HG02571 (cell line): ENCODE data around the gene CLIP1.
"Not testable (repeated sequence)": the region's sequence is repeated elsewhere in the genome, so short reads cannot be mapped to it uniquely, and the experiment has no call there.

Source experiments
- ATAC-seq: cut with Tn5 transposase; IDR thresholded peaks from one replicate; pipeline ENCODE4 v1.9.1; 2021; ENCODE audit warnings: mild to moderate bottlenecking, moderate library complexity; ENCODE audit not compliant: unreplicated experiment

The CLIP1 gene

DNA sequence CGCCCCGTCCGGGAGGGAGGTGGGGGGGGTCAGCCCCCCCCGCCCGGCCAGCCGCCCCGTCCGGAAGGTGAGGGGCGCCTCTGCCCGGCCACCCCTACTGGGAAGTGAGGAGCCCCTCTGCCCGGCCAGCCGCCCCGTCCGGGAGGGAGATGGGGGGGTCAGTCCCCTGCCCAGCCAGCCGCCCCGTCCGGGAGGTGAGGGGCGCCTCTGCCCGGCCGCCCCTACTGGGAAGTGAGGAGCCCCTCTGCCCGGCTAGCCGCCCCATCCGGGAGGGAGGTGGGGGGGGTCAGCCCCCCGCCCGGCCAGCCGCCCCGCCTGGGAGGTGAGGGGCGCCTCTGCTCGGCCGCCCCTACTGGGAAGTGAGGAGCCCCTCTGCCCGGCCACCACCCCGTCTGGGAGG, 64.9 kb downstream of the CLIP1 start:
- ATAC-seq = not testable (repeated sequence)

DNA sequence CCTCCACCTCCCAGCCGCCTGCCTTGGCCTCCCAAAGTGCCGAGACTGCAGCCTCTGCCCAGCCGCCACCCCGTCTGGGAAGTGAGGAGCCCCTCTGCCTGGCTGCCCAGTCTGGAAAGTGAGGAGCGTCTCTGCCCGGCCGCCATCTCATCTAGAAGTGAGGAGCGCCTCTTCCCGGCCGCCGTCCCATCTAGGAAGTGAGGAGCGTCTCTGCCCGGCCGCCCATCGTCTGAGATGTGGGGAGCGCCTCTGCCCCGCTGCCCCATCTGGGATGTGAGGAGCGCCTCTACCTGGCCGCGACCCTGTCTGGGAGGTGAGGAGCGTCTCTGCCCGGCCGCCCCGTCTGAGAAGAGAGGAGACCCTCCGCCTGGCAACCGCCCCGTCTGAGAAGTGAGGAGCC, 65.5 kb downstream of the CLIP1 start:
- ATAC-seq = not testable (repeated sequence)

DNA sequence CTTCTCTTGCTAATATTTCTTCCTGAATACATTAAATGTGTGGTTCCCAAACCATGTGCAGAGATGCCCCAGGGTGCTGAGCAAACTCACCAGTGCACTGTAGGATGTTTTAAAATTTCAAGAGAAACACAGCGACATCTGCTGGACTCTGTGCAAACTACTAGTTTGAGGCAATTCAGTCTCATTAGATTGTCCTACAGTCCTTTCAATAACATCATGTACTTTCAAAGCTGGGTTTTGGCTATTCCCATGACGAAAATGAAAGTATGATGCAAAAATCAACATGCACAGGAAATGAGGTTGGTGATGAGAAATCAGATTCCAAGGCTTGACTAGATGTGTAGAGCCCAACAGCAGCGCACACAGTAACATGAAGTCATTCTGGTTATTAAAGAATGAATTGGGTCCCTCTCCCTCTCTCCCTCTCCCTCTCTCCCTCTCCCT, 66.3 kb downstream of the CLIP1 start:
- no peak for ATAC-seq

DNA sequence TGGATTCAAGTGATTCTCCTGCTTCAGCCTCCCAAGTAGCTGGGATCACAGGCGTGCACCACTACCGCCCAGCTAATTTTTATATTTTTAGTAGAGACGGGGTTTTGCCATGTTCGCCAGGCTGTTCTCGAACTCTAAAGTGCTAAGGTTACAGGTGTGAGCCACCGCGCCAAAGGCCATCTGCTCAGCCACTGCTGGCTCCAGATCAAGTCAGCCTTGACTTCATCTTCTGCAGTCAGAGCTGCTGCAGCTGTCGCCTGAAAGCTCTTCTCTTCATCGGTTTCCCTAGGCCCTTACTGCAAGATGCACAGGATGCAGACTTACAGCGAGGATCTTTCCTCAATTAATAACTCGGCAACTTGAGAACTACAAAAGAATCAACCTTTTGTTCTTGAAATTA, 66.8 kb downstream of the CLIP1 start:
- no peak for ATAC-seq

DNA sequence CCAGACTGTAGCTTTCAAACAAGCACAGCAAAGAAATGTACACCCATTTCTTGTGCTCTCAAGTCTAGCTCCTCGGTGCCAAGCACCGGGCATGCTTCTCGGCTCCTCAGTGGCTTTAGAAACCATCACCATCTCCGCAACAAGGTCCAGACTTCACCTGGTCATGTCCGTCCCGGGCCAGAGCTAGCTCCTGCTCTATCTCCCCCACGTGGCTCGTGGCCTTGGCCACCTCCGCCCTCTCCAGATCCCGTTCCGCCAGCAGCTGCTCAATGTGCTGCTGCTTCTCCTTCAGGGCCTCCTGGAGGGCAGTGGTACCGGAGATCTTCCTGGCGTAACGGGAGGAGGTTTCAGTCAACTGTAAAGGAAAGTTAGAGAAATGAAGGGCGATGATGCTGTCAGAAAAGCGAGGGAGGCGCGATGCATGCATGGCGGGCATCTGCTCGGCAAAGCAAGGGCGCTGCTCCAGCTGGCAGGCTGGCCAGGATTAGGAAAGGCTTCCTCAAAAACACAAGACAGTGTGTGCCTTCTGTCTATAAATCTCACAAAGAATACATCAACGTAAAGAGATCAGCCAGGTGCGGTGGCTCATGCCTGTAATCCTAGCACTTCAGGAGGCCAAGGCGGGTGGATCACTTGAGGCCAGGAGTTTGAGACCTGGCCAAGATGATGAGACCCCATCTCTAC, 67.4 kb downstream of the CLIP1 start:
- no peak for ATAC-seq

DNA sequence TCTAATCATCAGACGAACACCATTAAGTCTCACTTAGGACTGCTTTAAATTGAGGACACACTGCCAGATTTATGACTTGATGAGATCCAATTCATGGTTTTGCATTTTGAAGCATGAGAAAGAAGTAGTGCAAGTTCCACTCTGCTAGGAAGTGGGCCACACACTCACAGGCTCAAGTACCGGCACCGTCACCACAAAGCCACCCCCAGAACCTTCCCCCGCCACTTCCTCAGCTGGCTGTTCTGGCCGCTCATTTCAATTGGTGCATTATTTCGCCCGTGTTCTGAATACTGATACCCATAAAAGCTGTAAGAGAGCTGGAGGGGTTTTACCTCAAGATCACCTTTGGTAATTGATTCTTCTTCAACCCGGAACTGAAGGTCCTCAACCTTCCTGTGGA, 70.1 kb downstream of the CLIP1 start:
- no peak for ATAC-seq

DNA sequence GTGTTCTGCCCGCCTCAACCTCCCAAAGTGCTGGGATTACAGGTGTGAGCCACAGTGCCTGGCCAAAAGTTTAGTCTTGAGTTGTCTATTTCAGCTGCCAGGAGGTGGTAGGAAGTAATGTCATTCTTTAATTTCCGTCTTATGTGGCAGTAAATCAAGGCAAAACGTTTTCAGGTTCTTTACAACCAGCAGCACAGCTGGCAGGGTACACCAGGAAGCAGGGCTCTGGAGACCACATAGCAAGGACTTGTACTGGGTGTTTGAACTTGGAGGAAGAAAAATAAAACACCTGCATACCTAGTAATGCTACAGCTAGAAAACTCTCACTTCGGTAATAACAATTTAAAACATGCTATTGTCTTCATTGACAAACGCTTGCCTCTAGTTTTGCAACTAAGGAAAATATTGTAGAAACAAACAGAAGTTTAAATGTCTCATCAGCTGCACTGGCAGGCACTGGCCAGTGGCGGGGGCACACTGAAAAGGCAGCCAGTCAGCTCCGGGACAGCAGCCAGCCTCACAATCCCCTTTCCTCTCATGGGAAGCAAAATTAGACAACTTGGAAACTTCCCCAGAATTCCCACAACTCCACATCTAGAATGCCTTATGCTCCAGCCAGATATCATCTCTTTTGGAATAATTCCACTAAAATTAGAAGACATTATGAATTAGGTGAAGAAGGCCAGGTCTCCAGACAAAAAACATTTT, 72.2 kb downstream of the CLIP1 start:
- ATAC-seq = no peak

DNA sequence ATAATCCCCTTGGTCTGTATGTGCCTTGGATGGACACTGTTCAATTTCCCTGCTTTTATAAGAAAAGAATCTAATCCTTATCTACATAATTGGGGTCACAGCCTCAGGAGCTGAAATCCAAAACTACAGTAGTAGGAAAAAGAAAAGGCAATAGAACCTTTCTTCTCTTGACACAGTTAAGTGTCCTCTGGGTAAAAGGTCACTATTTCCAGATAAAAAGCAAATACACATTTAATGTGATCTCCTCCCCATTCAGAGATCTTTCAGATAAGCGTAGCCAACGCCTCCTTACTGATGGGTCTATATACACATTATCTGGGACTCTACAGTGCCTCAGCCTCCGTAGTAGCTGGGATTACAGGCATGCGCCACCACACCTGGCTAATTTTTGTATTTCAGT, 73.4 kb downstream of the CLIP1 start:
- no peak for ATAC-seq

DNA sequence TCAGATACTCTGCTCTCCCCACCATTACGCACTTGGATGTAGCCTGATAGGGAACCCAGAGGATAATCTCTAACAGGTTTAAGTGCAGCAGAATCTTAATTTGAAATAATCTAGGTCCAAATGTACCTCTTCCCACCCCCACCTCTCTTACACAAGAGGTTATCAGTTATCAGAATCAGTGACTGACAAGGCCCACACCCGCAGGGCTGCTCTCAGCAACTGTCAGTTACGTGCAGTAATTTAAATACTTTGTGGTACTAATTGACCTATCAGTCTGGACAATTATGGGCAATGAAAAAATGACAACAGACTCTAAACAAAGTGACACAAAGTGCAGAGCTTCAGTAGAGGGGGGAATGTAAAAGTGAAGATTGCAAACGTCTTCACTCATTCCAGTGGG, 74.0 kb downstream of the CLIP1 start:
- ATAC-seq = no peak

DNA sequence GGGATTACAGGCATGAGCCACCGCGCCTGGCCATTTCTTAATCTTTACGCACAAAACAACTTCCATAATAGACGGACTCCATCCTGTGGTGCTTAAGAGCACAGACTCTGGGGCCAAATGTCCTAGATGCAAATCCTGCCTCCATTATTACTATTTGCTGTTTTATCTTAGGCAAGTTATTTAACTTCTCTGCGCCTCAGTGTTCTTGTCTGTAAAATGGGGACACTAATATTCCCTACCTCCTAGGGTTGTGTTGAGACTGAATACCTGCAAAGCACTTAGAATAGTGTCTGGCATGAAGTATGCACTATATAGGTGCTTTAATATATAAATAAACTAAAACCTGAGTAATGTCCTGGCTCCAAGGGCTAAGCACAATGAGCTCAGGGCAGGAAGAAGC, 76.4 kb downstream of the CLIP1 start:
- ATAC-seq = no peak

DNA sequence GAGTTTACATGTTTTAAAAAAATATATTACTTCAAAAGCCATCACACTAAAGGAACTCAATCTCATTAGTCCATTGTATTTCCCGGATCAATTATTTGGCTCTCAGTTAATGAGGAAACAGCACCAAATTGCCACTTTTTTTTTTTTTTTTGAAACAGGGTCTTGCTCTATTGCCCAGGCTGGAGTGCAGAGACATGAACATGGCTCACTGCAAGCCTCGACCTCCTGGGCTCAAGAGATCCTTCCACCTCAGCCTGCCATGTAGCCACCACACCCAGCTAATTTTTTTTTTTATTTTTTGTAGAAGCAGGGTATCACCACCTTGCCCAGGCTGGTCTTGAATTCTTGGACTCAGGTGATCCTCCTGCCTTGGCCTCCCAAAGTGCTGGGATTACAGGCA, 77.4 kb downstream of the CLIP1 start:
- ATAC-seq = no peak

DNA sequence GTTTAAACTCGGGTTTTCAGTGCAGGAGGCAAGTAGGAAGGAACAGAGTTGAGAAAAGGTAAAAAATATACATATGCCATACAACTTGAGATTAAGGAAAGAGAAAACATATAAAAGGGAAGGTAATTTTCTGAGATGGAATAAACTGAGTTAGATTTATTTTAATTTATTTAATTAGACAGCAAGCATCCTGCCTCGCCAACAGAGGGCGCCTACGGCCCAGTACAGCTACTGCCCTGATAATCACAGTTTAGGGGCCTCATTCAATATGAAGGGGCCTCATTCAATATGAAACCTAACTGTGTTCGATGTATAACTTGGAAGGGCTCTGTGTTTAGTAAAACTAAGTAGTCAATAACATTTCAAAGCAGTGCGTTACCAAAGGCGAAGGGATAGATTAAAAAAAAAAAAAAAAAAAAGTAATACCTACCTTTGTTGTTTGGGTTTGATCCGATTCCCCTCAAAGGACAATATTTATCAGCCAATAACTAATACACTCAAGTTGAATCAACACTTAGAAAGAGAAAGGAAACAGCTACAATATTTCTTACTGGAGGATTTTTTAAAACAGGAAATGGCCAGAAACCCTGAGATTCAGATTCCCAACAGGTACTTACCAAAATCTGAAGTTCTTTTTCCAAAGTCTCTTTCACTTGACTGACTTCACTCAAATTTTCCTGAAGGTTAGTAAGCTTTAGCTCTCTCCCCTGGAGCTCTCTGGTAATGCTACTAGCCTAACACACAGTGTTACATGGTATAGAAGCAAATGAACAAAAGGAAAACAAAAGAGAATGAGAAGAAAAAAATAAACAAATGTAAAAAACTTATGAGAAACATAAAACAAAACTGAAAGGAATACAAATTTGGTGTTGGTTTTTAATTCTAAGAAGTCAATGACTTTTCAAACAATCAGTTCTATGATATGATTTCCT, 86.2 kb downstream of the CLIP1 start:
- no peak for ATAC-seq

DNA sequence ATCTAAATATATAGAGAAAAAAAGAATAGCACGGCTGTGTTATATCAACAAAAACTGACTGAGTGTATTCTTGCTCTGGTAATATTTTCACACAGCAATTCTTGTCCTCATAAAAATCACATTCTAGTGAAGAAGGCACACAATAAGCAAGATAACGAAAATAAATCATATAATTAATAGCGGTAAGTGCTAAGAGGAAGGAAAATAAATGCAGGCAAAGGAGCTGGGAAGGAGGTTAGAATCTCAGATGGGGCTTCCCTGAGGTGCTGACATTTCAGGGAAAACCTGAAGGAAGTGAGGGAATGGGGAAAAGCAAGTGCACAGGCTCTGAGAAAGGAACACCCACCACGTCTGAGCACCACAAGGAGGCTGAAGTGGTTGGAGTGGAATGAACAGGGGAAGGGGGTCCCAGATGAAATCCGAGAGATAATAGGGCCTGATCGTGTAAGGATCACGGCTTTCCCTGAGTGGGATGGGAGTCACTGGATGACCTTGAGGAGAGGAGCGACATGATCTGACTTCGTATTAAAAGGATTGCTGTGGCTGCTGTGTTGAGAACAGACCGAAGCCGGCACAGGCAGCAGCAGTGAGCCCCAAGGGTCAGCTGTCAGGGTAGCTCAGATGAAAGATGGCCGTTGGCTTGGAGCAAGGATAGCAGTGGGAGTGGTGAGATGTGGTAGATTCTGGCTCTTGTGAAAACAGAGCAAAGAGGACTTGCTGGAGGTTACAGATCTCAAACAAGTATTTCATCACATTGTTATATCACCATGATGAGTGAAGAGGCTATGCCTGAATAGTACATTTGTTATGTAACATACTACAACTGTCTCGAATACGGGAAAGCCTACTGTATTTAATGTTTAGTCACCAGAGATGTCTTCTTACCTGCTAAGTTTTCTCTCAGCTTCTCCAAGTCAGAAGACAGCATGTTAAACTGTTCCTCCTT, 89.1 kb downstream of the CLIP1 start:
- ATAC-seq = no peak

DNA sequence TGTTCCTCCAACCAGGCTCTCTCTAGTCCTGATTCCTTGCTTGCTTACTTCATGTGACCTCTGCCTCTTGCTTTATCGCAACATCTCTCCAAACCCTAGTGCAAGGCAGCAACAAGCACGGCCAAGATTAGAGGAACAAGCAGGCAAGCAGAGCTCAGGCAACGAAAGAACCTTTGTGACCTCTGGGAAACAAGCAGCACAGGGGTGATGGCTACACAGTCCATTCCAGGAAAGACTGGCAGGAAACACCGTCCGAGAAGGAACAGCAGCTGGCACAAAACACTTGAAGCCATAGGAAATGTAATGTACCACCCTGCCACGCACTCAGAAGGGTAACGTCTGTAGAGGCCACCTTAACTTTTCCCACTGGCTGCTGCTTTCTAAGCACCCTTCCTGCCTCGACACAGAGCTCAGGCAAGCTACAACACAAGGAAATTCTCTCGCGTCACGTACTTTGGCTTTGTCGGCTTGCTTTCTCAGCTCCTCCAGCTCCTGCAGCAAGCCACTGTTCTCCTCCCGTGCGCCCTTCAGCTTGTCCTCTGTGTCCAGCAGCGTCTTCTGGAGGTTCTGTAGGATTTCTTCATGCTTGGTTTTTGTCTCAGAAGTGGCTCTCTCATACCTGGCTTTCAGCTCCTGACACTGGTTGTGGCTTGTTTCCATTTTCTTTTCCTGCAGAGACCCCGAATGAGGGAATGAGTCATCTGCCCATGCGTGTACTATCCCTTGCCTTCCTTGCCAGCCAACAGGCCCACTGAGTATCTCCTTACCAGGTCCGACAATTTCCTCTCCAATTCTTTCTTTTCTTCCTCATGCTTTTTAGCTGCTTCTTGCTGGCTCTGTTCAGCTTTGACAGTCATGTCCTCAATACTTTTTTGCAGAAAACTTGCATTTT, 94.7 kb downstream of the CLIP1 start:
- no peak for ATAC-seq

DNA sequence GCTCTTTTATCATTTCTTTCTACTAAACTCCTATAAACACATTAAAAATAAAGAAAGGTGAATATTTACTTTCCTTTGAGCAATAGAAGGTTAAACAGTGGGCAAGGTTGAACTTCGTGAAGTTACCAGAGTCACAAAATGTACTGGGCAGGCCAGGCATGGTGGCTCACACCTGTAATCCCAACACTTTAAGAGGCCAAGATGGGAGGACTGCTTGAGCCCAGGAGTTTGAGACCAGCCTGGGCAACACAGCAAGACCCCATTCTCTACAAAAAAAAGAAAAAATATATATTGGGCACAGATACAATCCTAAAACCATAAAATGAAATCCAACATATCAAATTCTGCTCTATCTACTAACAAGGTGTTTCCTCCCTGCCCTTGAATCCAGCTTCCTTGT, 95.5 kb downstream of the CLIP1 start:
- ATAC-seq = no peak

DNA sequence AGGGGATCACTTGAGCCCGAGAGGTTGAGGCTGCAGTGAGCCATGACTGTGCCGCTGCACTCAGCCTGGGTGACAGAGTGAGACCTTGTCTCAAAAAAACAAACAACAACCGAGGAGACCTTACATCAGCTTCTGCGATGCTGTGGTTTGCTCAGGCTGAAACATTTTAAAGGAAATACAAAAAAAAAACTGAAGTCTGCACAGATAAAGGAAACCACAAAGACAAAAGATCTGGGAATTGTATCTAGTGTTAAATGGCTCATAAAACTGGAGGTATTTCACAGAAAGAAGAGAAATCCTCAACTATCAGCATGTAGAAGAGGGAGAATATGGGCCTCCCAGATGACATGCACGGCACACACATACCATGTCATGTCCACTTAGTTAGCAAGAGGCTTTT, 95.9 kb downstream of the CLIP1 start:
- no peak for ATAC-seq

DNA sequence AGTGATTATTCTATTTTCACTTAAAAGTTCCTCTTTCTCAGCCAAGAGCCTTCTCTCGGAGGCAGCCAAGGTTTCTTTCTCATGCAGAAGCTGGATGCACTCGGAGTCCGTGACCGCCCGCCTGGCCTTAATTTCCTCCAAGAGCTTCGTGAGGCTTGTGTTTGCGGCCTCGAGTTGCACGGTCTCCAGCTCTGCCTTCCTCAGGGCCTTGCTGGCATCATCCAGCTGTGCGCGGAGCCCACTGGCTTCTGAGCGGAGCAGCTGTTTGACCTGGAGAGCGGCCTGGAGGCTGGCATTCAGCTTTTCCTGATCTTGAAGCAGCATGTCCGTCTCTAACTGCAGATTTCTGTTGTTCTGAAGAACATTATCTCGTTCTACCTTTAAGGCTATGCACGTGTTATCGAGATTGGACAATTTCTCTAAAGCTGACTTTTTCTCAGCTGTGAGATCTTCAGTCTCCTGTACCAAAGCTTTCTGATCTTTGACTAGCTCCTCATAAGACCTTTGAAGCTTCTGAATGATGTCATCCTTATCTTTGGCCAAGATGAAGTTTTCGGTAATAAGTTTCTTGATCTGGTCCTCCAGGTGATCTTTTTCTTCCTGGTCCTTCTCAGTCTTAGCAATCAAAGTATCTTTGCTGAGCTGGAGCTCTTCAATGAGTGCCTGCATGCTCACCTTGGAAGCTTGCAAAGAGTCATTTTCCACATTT, 99.0 kb downstream of the CLIP1 start:
- ATAC-seq = no peak

DNA sequence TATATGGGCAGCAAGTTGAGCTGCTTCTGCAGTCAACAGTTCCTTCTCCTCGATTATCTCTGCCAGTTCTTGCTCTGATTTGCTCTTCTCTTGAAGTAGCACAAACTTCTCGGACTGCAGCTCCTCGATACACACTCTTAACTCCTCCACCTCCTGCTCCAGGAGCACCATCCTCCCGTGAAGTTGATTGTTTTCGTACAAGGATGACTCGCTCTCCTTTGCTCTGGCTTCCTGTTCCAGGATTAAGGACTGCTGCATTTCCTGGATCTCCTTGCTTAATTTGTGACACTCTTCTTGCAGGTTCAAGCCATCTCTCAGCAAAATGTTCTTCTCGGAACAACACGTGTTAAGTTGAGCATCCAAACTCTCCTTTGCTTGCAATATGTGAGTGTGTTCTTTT, 100.0 kb downstream of the CLIP1 start:
- ATAC-seq = no peak
